HepG2 (cell line): ENCODE measurements around the gene CALR. TPM values are rescaled to one million over a fixed set of nuclear protein-coding genes. Genes with fewer than 3 reads are reported as not detected.

Experiments used
- ATAC-seq: fragments of 200-7000 bp; cut with Tn5 transposase; 3 replicates; pipeline ENCODE4 v1.9.1; 2020; ENCODE audit warnings: mild to moderate bottlenecking, moderate library complexity
- BruUV-seq: library from RNA; stranded (reverse); fragments of 400-500 nt; replicated peaks from 2 replicates; lab custom pipeline; 2021; lab: Mats Ljungman, UMichigan
- CTCF ChIA-PET: fragments of 300-600 bp; formaldehyde crosslinking; extraction: SDS; loops from one replicate; lab custom pipeline; 2021; ENCODE audit warnings: low total read pairs, inconsistent platforms, low intra/inter-chr PET ratio; lab: Yijun Ruan, JAX
- POLR2A ChIA-PET: fragments of 350-600 bp; sonication (Branson Sonifier 250); formaldehyde crosslinking; loops from one replicate; lab custom pipeline; 2020; ENCODE audit warnings: antibody characterized with exemption, inconsistent platforms; lab: Yijun Ruan, JAX
- DNase-seq: peaks from one replicate; pipeline ENCODE4 v3.0.0-alpha.2; 2015; ENCODE audit warnings: low spot score
- FAIRE-seq: peaks from 3 replicates; lab custom pipeline; 2011; peaks lifted over from hg19 to GRCh38; lab: Jason Lieb, UNC
- H2AFZ ChIP-seq: one replicate; pipeline ENCODE4 v1.6.1; 2011; ENCODE audit warnings: low read length, inconsistent platforms
- H3K27ac ChIP-seq: fragments of 300-600 bp; 3 replicates; pipeline ENCODE4 v1.8.0; 2011; ENCODE audit warnings: mixed run types, mild to moderate bottlenecking, mixed read lengths, low read length, inconsistent platforms; ENCODE audit not compliant: insufficient read depth; ENCODE audit errors: extremely low read length
- H3K27me3 ChIP-seq, 2 experiments: fragments of 200-600 bp in 1 of 2; 2 replicates in 1 of 2; 3 replicates in 1 of 2; pipeline versions ENCODE4 v1.6.0 to v1.8.0; 2011; ENCODE audit warnings: low read length in 2 of 2, mild to moderate bottlenecking in 2 of 2, moderate library complexity in 2 of 2, inconsistent platforms in 1 of 2; ENCODE audit not compliant: insufficient read depth in 2 of 2, control insufficient read depth in 1 of 2
- H3K36me3 ChIP-seq, 2 experiments: fragments of 200-600 bp in 1 of 2; replicated peaks in 1 of 2; 2 replicates in 1 of 2; 3 replicates in 1 of 2; pipeline versions ENCODE4 v1.5.1 to v1.8.0; 2011; ENCODE audit warnings: low read length in 2 of 2, inconsistent platforms in 1 of 2; ENCODE audit not compliant: insufficient read depth in 2 of 2, control insufficient read depth in 1 of 2
- H3K4me1 ChIP-seq: 2 replicates; pipeline ENCODE4 v1.5.1; 2012; ENCODE audit warnings: low read length, inconsistent platforms; ENCODE audit not compliant: insufficient read depth
- H3K4me2 ChIP-seq: 2 replicates; pipeline ENCODE4 v1.6.0; 2011; ENCODE audit warnings: low read depth, low read length, inconsistent platforms
- H3K4me3 ChIP-seq, 3 experiments: fragments of 200-600 bp in 1 of 3; sonication (generic), shearing (Covaris generic) in 1 of 3; replicated peaks in 1 of 3; 2 replicates each; pipeline ENCODE4 v1.5.1; 2011 to 2016; ENCODE audit warnings: low read length in 3 of 3, inconsistent platforms in 2 of 3, low read depth in 2 of 3, mild to moderate bottlenecking in 2 of 3, control low read depth in 1 of 3, mixed read lengths in 1 of 3; ENCODE audit not compliant: insufficient read depth in 1 of 3
- H3K79me2 ChIP-seq: one replicate; pipeline ENCODE4 v1.6.1; 2011; ENCODE audit warnings: low read length, inconsistent platforms; ENCODE audit not compliant: insufficient read depth
- H3K9ac ChIP-seq: 2 replicates; pipeline ENCODE4 v1.6.0; 2011; ENCODE audit warnings: mild to moderate bottlenecking, low read depth, low read length, inconsistent platforms; ENCODE audit not compliant: insufficient read depth
- H3K9me3 ChIP-seq: 2 replicates; pipeline ENCODE4 v1.5.1; 2012; ENCODE audit warnings: mild to moderate bottlenecking, low read length
- H4K20me1 ChIP-seq: 2 replicates; pipeline ENCODE4 v1.6.0; 2011; ENCODE audit warnings: inconsistent platforms, mild to moderate bottlenecking, low read length, moderate library complexity; ENCODE audit not compliant: insufficient read depth
- ARID4A ChIP-seq: sonication (generic); formaldehyde crosslinking; IDR thresholded peaks from 2 replicates; pipeline ENCODE4 v1.5.0; 2020; ENCODE audit warnings: mild to moderate bottlenecking, missing genetic modification reagents, borderline replicate concordance
- KDM5A ChIP-seq: fragments of 200-600 bp; sonication (generic); IDR thresholded peaks from 2 replicates; pipeline ENCODE4 v1.7.0; 2018; ENCODE audit warnings: antibody characterized with exemption, mild to moderate bottlenecking, low read length, borderline replicate concordance
- MAFF ChIP-seq: IDR thresholded peaks from 2 replicates; pipeline ENCODE4 v1.6.1; 2011; ENCODE audit warnings: low read depth, low read length, improper control_type of control experiment
- MEF2D ChIP-seq: sonication (generic); formaldehyde crosslinking; IDR thresholded peaks from 2 replicates; pipeline ENCODE4 v1.5.1; 2020; ENCODE audit warnings: mild to moderate bottlenecking, missing genetic modification reagents
- MTA1 ChIP-seq: sonication (generic); formaldehyde crosslinking; IDR thresholded peaks from 2 replicates; pipeline ENCODE4 v1.4.0; 2020; ENCODE audit warnings: missing genetic modification reagents, mild to moderate bottlenecking, borderline replicate concordance
- PHF5A ChIP-seq: IDR thresholded peaks from one replicate; pipeline ENCODE4 v1.6.1; 2018; ENCODE audit warnings: low read depth, missing genetic modification reagents; ENCODE audit not compliant: unreplicated experiment
- ZFP62 ChIP-seq: sonication (generic); formaldehyde crosslinking; IDR thresholded peaks from 2 replicates; pipeline ENCODE4 v1.4.0; 2020; ENCODE audit warnings: missing genetic modification reagents
- ZNF44 ChIP-seq: sonication (generic); formaldehyde crosslinking; IDR thresholded peaks from 2 replicates; pipeline ENCODE4 v1.5.1; 2020; ENCODE audit warnings: mild to moderate bottlenecking, missing genetic modification reagents
- WGBS: methylation state at CpG from one replicate; pipeline ENCODE4 v1.1.6; 2017; ENCODE audit warnings: low lambda C conversion rate; 5-methylcytosine and 5-hydroxymethylcytosine counted together
- in situ Hi-C: cut with HindIII; loops from 2 replicates; pipeline ENCODE4 v1.10.0; 2017; ENCODE audit warnings: low pct_unique_long_range_greater_than_20kb; ENCODE audit not compliant: extremely low pct_ligation_motif_present
- intact Hi-C: fragments of 100-400 bp; cut with micrococcal nuclease; formaldehyde crosslinking; loops from one replicate; pipeline ENCODE4 v1.10.0; 2022; ENCODE audit not compliant: unreplicated experiment
- polyA plus RNA-seq, 8 experiments: library from polyadenylated mRNA; depleted of rRNA in 3 of 8; stranded (reverse) in 7 of 8; unstranded in 1 of 8; fragments of >200 nt; fragmentation: Illumina TruSeq in 4 of 8; extraction: Trizol in 4 of 8; gene quantifications; 2 replicates each; pipeline versions ENCODE4 v1.2.1 to v1.2.3, GENCODE V29; 2011 to 2016; ENCODE audit warnings: low read depth in 4 of 8, missing spikeins in 1 of 8, mixed read lengths in 1 of 8; ENCODE audit not compliant: insufficient read depth in 1 of 8
- total RNA-seq, 5 experiments: library from RNA; depleted of rRNA; stranded (reverse); fragments of >200 nt; fragmentation: Illumina TruSeq; extraction: Trizol; gene quantifications; 2 replicates each; pipeline ENCODE4 v1.2.3, GENCODE V29; 2016; ENCODE audit warnings: low read depth in 1 of 5
- TF ChIP-seq, protein P1 (sequence below): sonication (generic); formaldehyde crosslinking; IDR thresholded peaks from 2 replicates; pipeline ENCODE4 v1.5.1; 2020; ENCODE audit warnings: mild to moderate bottlenecking, missing genetic modification reagents, moderate library complexity
- TF ChIP-seq, protein P2 (sequence below): sonication (generic); formaldehyde crosslinking; IDR thresholded peaks from 2 replicates; pipeline ENCODE4 v1.8.1; 2023; ENCODE audit warnings: missing genetic modification reagents, mild to moderate bottlenecking, borderline replicate concordance
- TF ChIP-seq, protein P3 (sequence below): sonication (generic); formaldehyde crosslinking; IDR thresholded peaks from 2 replicates; pipeline ENCODE4 v1.4.0; 2020; ENCODE audit warnings: missing genetic modification reagents, borderline replicate concordance

CALR gene
- total and polyA plus RNA-seq, 2 of the 13 experiments (the other 11 are each of a cell fraction or from before 2014, with no cell fraction given), result 898 to 934 TPM

GRCh38 chr19:12956446-12957388 lies 18.3 kb downstream of the CALR start, which contains the start of gene GADD45GIP1:
GADD45GIP1 (minus strand) TSS chr19:12957223; CDS start chr19:12957212, 11 bp downstream.
- H3K27me3 ChIP-seq, result no peaks in the 10 kb centered on the region
- CTCF ChIA-PET, result no interaction called here
- peak within 1 kb of the TSS; percentile 82 for H3K4me2 ChIP-seq
- H3K79me2 ChIP-seq, result peaks cover 24% of the 10 kb centered on the region
- peak within 1 kb of the TSS; percentile 82 to 93 (median 89) for H3K4me3 ChIP-seq
- no peaks in the 10 kb centered on the region for H3K9me3 ChIP-seq
- H2AFZ ChIP-seq, result peak within 1 kb of the TSS; percentile 9
- H3K9ac ChIP-seq, result peak within 1 kb of the TSS; percentile 93
- H3K4me1 ChIP-seq, result peaks cover 23% of the 10 kb centered on the region
- DNase-seq (peak; percentile 67), FAIRE-seq (no peak), ATAC-seq (peak; percentile 92)
- intact Hi-C loops (no loop called here), in situ Hi-C loops (no loop called here)
- no peaks in the 10 kb centered on the region for H4K20me1 ChIP-seq
- peaks cover 8 to 24% of the 10 kb centered on the region in 2 experiments; a peak in 4 of 5 replicates for H3K36me3 ChIP-seq
- H3K27ac ChIP-seq, result peak within 1 kb of the TSS; percentile 88
- POLR2A ChIA-PET, result interaction anchor here (0.7 to 3.9 kb wide), 5 partner anchors 9 to 75 kb away, joined by 3 to 25 read pairs (median 6); partner anchors contain the start of genes GCDH and RAD23A
- BruUV-seq, result no TSS peak
- WGBS, result under 1% methylated on average over 28 of the region's 84 CpGs
- no peak for TF ChIP-seq MAFF
- no peak for TF ChIP-seq MEF2D (CRISPR knock-in tag)
- TF ChIP-seq, protein P1, sequence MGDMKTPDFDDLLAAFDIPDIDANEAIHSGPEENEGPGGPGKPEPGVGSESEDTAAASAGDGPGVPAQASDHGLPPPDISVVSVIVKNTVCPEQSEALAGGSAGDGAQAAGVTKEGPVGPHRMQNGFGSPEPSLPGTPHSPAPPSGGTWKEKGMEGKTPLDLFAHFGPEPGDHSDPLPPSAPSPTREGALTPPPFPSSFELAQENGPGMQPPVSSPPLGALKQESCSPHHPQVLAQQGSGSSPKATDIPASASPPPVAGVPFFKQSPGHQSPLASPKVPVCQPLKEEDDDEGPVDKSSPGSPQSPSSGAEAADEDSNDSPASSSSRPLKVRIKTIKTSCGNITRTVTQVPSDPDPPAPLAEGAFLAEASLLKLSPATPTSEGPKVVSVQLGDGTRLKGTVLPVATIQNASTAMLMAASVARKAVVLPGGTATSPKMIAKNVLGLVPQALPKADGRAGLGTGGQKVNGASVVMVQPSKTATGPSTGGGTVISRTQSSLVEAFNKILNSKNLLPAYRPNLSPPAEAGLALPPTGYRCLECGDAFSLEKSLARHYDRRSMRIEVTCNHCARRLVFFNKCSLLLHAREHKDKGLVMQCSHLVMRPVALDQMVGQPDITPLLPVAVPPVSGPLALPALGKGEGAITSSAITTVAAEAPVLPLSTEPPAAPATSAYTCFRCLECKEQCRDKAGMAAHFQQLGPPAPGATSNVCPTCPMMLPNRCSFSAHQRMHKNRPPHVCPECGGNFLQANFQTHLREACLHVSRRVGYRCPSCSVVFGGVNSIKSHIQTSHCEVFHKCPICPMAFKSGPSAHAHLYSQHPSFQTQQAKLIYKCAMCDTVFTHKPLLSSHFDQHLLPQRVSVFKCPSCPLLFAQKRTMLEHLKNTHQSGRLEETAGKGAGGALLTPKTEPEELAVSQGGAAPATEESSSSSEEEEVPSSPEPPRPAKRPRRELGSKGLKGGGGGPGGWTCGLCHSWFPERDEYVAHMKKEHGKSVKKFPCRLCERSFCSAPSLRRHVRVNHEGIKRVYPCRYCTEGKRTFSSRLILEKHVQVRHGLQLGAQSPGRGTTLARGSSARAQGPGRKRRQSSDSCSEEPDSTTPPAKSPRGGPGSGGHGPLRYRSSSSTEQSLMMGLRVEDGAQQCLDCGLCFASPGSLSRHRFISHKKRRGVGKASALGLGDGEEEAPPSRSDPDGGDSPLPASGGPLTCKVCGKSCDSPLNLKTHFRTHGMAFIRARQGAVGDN, result peak; percentile 90
- TF ChIP-seq, protein P2, sequence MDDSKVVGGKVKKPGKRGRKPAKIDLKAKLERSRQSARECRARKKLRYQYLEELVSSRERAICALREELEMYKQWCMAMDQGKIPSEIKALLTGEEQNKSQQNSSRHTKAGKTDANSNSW (CRISPR knock-in tag), result peak; percentile 58; the same call in 1 of the 2 replicates
- peak; percentile 54; the same call in 1 of the 2 replicates for TF ChIP-seq ZNF44 (CRISPR knock-in tag)
- TF ChIP-seq ARID4A (CRISPR knock-in tag), result peak; percentile 89
- 0 out of 2 replicates have a peak, but pooled peaks have one; percentile 52 for TF ChIP-seq MTA1 (CRISPR knock-in tag)
- TF ChIP-seq ZFP62 (CRISPR knock-in tag), result no peak
- TF ChIP-seq KDM5A, result peak; percentile 84
- TF ChIP-seq, protein P3, sequence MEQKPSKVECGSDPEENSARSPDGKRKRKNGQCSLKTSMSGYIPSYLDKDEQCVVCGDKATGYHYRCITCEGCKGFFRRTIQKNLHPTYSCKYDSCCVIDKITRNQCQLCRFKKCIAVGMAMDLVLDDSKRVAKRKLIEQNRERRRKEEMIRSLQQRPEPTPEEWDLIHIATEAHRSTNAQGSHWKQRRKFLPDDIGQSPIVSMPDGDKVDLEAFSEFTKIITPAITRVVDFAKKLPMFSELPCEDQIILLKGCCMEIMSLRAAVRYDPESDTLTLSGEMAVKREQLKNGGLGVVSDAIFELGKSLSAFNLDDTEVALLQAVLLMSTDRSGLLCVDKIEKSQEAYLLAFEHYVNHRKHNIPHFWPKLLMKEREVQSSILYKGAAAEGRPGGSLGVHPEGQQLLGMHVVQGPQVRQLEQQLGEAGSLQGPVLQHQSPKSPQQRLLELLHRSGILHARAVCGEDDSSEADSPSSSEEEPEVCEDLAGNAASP (CRISPR knock-in tag), result no peak
- no peak for TF ChIP-seq PHF5A
